Measurements from ENCODE around the gene FBXW8. TPM values are rescaled to one million over a fixed set of nuclear protein-coding genes. Genes with fewer than 3 reads are reported as not detected.

FBXW8 gene
- total and polyA plus RNA-seq, 2 donors (not counting 3 experiments of a cell fraction or from before 2014, with no cell fraction given), result 15.4 TPM

GRCh38 chr12:116879509-116880212 lies 31.1 kb upstream of the FBXW8 start:
- Histone ChIP-seq H3K27me3 (ENCODE audit: control insufficient read depth in 2 of 2, insufficient read depth in 2 of 2, low read length in 2 of 2) (peaks cover 59 to 77% of the 10 kb centered on the region in 2 experiments), H3K9me1 (replicated peaks; ENCODE audit: control insufficient read depth, extremely low read depth, insufficient read depth, low read length) (no peaks in the 10 kb centered on the region), H3K9me3 (replicated peaks; ENCODE audit: control insufficient read depth, insufficient read depth, low read length) (no peaks in the 10 kb centered on the region), H3K4me2 (ENCODE audit: insufficient read depth, low read length) (no peak overlapping the region), H3K4me1 (ENCODE audit: control insufficient read depth, extremely low read depth, insufficient read depth, low read length) (no peaks in the 10 kb centered on the region), H3K27ac (ENCODE audit: insufficient read depth, low read depth, low read length) (no peak overlapping the region), H3K36me3 (ENCODE audit: control insufficient read depth in 2 of 2, extremely low read depth in 1 of 2, insufficient read depth in 2 of 2, low read length in 2 of 2) (no peaks in the 10 kb centered on the region), H3K4me3 (replicated peaks in 1 of 3; ENCODE audit: insufficient read depth in 1 of 3, low read depth in 1 of 3, low read length in 3 of 3) (no peak overlapping the region), H3K9ac (replicated peaks; ENCODE audit: extremely low read depth, insufficient read depth, low read length) (no peak overlapping the region), H2AFZ (ENCODE audit: low read depth, low read length) (no peak overlapping the region), H4K20me1 (replicated peaks; ENCODE audit: control insufficient read depth, extremely low read depth, insufficient read depth, low read length) (no peaks in the 10 kb centered on the region), H3K79me2 (ENCODE audit: control insufficient read depth, insufficient read depth, low read length) (no peaks in the 10 kb centered on the region)
- intact Hi-C loops (cut with micrococcal nuclease), result loop anchor here (5.0 kb wide), 1 partner anchor 107 kb away; no protein-coding TSS in a partner anchor
- FAIRE-seq (no peak), DNase-seq (ENCODE audit: low read depth, low spot score) (no peak)
- dilution Hi-C loops (cut with MboI; ENCODE audit: extremely low pct_ligation_motif_present, low sequenced_read_pairs), result no loop called here
- TF ChIP-seq MYC (IDR thresholded peaks at IDR 0.05; ENCODE audit: low read depth, low read length) (no peak), EZH2 (IDR thresholded peaks at IDR 0.05; ENCODE audit: borderline replicate concordance, low read depth, low read length, severe bottlenecking) (no peak), POLR2AphosphoS5 (IDR thresholded peaks at IDR 0.05; ENCODE audit: insufficient read depth, low read depth, low read length) (no peak), GATA2 (IDR thresholded peaks at IDR 0.05; ENCODE audit: insufficient read depth, insufficient read length, low read depth, low read length) (no peak), JUN (IDR thresholded peaks at IDR 0.05; ENCODE audit: borderline replicate concordance, insufficient read depth, insufficient read length, low read depth) (no peak), FOS (IDR thresholded peaks at IDR 0.05; ENCODE audit: borderline replicate concordance, insufficient read depth, low read length) (no peak), POLR2A (IDR thresholded peaks at IDR 0.05; ENCODE audit: low read depth, low read length) (no peak), CTCF (IDR thresholded peaks at IDR 0.05; ENCODE audit: extremely low read depth in 1 of 2, insufficient read depth in 1 of 2, low read depth in 1 of 2, low read length in 2 of 2) (no peak), MAX (IDR thresholded peaks at IDR 0.05; ENCODE audit: insufficient read depth, insufficient read length) (no peak)
- BruUV-seq (replicated peaks), result no TSS peak
- ChIA-PET POLR2A (no interaction called here), CTCF (interaction anchor here (0.7 to 3.9 kb wide), 4 partner anchors 8 to 176 kb away, joined by 3 to 61 read pairs (median 4); no protein-coding TSS in a partner anchor)

Data from endothelial cell of umbilical vein (primary cell).